Left forelimb (tissue), 1 donor: ENCODE measurements around the gene AFF3.
"Not testable (repeated sequence)": the region's sequence is repeated elsewhere in the genome, so short reads cannot be mapped to it uniquely, and the experiment has no call there.

ENCODE experiments used
- DNase-seq: peaks from one replicate; pipeline ENCODE4 v3.0.0-alpha.2; 2018; ENCODE audit warnings: low spot score

The AFF3 gene

DNA sequence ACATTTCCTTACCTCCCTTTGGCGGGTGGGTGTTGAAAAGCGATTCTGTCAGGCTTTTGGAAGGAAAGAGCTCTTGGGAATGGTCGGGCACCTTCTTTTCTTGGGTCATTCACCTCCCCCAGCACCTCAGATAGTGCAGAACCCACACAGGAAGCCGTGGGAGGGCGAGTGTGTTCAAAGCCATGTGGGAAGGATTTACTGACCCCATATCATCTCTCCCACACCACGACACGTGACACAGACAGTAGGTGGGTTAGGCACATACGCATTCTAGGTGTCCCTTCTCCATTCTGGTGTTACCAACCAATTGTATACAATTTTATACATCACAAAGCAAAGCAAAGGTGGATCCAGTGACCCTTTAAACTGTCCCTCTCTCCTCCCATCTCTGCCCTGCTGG is 388.9 kb downstream of the AFF3 start:
- no peak for DNase-seq

DNA sequence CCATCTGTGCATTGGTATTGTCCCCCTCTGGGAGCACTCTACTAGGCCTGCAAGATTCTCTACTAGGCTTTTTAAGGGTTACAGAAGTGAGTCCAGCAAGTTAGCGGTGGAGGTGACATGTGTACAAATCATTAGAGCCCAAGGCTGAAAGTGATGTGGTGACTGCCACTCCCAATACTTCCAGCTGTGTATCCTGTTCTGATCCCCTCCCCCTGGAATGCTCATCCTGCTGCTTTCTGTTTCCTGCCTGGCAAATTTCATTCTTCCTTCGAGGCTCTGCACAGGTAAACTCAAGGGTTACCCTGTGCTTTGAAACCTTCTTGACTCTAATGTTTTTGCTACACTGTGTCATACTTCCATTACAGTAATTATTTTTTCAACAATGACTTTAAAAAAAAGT is 394.0 kb downstream of the AFF3 start:
- DNase-seq = no peak

DNA sequence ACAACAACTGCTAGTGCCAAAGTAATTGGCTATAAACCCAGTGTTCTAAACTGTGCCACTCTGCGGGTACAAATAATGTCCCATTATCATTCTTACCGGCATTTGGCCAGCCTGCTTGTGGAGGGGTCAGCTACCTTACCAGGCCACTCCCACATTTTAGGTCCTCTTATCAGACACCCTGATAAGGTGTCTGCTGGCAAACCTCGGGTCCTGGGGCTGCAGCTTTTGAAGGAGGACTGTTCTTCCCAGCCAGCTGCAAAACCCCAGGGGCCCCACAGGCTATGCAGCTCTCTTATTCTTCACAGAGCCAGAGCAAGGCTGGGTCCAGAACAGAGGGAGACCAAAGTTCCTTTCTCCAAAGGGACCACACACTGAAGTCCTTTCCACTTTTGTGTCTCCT is 394.5 kb downstream of the AFF3 start:
- DNase-seq = no peak

DNA sequence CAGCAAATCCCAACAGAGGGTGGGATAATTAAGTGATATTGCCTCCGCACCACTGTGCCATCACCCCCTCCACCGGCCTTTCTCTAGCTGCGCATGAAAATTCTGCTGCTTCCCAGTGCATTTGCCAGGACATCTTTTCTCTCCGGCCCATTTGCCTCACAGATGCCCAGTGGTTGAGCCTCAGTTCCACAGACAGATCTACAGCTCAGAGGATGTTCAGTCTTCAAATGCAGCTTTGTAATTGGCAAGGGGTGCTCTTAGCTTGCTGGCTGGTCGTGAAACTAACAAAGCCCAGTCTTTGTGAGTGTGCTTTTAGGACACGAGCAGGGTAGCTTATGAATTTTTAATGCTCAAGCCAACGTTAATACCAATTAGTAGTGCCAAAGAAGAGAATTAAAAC is 399.2 kb downstream of the AFF3 start:
- DNase-seq = no peak

GRCh38 chr2:99737537-99737936 is 404.9 kb downstream of the AFF3 start:
- DNase-seq = no peak

GRCh38 chr2:99735753-99736152 is 406.6 kb downstream of the AFF3 start:
- DNase-seq = no peak

- DNase-seq = not testable (repeated sequence)
Measured at GRCh38 chr2:99735314-99735713, 407.1 kb downstream of the AFF3 start.

DNA sequence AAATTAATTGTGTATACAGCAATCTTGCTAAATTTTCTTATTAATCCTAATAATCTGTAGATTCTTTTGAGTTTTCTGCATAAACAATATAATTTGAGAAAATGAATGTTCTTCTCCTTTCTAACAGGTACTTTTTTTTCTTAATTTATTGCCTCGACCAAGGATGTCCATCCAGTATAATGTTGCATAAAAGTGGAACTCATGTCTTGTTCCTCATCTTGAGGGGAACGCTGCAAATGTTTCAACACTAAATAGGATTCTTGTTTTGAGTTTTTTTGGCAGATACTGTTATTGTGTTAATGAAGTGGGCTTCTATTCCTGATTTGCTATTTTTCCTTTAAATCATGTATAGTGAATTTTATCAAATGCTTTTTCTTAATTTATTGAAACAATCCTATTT is 408.2 kb downstream of the AFF3 start:
- no peak for DNase-seq

GRCh38 chr2:99729104-99730025 is 413.0 kb downstream of the AFF3 start:
- DNase-seq = no peak

DNA sequence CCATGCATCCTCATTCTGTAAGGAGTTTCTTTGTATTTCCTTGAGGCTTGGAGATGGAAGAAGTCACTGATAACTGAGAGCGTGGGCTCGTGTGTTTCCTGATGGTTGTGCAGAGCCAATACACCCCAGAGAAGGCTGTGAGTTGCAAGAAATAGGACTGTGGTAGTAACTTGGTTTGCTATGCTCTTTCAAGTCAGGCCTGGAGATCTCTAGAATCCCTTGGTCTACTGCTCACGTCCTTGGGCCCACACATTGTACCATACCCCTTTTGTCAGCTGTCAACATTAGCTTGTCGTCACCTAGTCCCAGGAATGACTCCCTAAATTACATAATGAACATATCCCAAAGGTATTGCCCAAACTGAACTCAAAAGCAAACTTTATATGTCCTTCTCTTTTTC is 414.2 kb downstream of the AFF3 start:
- DNase-seq = no peak

GRCh38 chr2:99727199-99727598 is 415.2 kb downstream of the AFF3 start:
- no peak for DNase-seq

DNA sequence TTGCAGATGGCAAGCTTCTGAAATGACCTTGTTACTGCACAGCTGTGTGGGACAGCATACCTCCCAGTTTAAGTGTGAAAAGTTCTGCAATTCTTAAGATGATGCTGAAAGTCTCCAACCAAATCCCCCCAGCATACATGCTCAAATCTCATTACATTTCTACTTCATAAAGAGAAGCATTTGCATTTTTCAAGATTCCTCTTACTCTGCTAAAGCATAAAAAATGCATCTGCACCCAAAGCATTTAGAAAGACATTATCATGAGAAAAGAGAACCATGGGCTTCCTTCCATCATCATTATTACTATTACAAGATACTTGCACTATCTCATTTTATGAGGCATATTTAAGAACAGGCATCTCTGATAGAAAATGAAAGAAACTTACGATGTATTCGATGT is 415.7 kb downstream of the AFF3 start:
- DNase-seq = no peak

DNA sequence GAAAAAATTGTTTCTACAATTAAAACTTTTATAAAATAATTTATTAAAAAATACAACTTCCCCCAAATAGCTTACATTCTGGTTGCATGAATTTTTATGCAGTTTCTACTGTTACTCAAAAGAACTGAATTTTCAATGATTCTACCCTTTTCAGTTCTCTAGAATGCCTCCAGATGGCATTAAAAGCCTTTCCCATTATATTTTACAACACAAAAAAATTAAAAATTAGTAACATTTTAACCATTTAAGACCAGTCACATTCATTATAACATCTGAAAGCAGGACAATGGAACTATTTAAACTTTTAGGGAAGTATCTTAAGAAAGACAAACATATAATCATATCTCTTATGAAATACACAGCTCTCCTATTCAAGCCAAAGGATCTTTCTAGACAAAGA is 416.6 kb downstream of the AFF3 start:
- no peak for DNase-seq

- no peak for DNase-seq
Measured at GRCh38 chr2:99722476-99722875, 419.9 kb downstream of the AFF3 start.

DNA sequence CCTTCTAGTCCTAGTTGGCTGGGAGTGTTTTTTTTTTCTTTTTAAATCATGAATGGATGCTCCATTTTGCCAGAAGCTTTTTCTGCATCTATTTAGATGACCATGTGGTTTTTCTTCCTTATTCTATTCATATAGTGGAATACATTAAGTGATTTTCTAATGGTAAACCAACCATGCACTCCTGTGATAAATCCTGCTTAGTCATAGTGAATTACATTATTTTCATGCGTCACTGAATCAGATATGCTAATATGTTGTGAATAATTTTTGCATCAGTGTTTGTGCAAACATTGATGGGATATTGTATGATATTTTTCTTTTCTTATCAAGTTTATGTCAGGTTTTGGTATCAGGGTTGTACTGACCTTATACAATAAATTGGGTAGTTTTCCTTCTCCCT is 423.3 kb downstream of the AFF3 start:
- no peak for DNase-seq

- DNase-seq = no peak
Measured at GRCh38 chr2:99715956-99716355, 426.4 kb downstream of the AFF3 start.

DNA sequence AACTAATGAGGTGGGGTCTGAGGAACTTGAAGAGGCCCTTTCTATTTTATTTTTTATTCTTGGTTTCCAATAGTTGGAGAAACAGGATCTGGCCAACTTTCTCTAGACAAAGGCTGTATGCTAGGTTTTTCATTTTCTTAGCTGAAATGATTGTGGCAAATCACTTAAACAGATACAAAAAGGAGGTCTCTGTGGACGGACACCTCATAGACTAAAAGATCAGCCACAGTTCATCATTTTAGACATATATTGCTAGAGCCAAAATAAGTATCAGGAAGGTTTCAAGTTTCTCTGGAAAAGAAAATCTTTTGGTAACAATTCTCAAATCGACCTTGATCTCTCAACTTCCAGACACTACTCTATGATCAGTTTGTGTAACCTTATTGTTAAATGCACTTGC is 428.0 kb downstream of the AFF3 start:
- DNase-seq = no peak

GRCh38 chr2:99711144-99711543 is 431.2 kb downstream of the AFF3 start:
- no peak for DNase-seq

- DNase-seq = no peak
Measured at GRCh38 chr2:99710721-99711120, 431.7 kb downstream of the AFF3 start.

DNA sequence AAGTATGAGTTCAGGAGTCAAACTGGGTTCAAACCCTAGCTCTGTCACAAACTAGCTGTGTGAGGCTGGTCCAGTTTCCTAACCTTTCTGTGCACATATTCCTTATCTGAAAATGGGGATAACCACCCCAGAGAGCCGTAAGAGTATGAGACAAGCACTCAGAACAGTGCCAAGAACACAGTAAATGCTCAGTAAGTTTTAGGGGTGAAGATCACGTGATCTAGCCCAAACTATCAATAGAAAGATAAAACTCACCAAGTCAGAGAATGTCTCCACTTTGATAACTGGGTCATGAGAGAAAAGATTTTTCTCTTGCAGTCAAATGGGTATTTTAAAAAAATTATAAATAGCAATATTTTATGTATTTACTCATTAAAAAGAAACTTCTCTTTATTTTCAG is 433.2 kb downstream of the AFF3 start:
- no peak for DNase-seq

- no peak for DNase-seq
Measured at GRCh38 chr2:99708231-99708630, 434.2 kb downstream of the AFF3 start.

- no peak for DNase-seq
Measured at GRCh38 chr2:99707592-99707991, 434.8 kb downstream of the AFF3 start.

DNA sequence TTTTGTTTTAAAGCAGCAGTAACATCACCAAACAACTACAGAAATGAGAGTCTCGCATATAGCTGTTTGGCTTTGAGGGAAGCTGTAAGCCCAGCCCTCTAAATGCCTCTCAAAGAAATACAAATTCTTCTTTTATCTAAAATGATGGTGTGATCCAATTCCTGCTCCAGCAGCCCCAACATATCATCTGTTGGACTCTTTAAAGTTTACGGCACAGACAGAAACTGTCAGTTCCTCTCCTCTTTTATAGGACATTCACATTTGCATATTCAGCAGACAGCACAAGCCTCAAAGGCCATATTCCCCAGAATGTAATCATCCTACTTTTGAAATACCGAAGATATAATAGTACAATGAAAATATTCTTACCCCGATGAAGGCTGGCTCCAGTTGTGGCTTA is 435.7 kb downstream of the AFF3 start:
- DNase-seq = no peak

DNA sequence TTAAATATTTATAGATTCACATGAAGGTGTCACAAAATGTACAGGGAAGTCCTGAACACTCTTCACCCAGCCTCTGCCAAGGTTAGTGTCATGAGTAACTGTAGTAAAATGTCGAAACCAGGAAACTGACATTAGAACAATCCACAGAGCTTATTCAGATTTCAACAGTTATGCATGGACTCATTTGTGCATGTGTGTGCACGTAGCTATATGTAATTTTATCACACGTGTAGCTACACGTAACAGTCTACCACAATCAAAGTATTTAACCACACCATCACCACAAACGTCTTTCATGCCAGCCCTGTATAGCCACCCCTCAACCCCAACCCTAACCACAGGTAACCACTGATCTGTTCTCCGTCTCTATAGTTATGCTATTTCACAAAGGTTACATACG is 440.9 kb downstream of the AFF3 start:
- DNase-seq = no peak
